HepG2 (cell line): ENCODE data around the gene FBXW8. TPM values are rescaled to one million over a fixed set of nuclear protein-coding genes. Genes with fewer than 3 reads are reported as not detected.
A peak's percentile ranks its signal among the peaks of the same experiment; 100 is the strongest.

ENCODE experiments used
- GPN1 ChIP-seq: sonication (generic); formaldehyde crosslinking; IDR thresholded peaks from 2 replicates; pipeline ENCODE4 v1.5.1; 2020; ENCODE audit warnings: missing genetic modification reagents, borderline replicate concordance
- KLF9 ChIP-seq: IDR thresholded peaks from 2 replicates; pipeline ENCODE4 v1.6.1; 2016; ENCODE audit warnings: low read depth
- MAFG ChIP-seq: sonication (generic); formaldehyde crosslinking; IDR thresholded peaks from 2 replicates; pipeline ENCODE4 v1.5.1; 2020; ENCODE audit warnings: mild to moderate bottlenecking, missing genetic modification reagents
- MAFK ChIP-seq, 2 experiments: IDR thresholded peaks in 1 of 2; conservative IDR thresholded peaks in 1 of 2; 2 replicates each; pipeline ENCODE4 v1.6.1; 2011; ENCODE audit warnings: improper control_type of control experiment in 2 of 2, low read length in 2 of 2
- MZF1 ChIP-seq: sonication (generic); formaldehyde crosslinking; IDR thresholded peaks from 2 replicates; pipeline ENCODE4 v1.8.1; 2023; ENCODE audit warnings: mild to moderate bottlenecking, missing genetic modification reagents, borderline replicate concordance
- NFE2 ChIP-seq: sonication (generic); formaldehyde crosslinking; IDR thresholded peaks from 2 replicates; pipeline ENCODE4 v1.4.0; 2020; ENCODE audit warnings: missing genetic modification reagents
- NFIB ChIP-seq: sonication (generic); formaldehyde crosslinking; IDR thresholded peaks from 2 replicates; pipeline ENCODE4 v1.9.0; 2021; ENCODE audit warnings: missing genetic modification reagents, mild to moderate bottlenecking, borderline replicate concordance
- NRL ChIP-seq: sonication (generic); formaldehyde crosslinking; IDR thresholded peaks from 2 replicates; pipeline ENCODE4 v1.5.0; 2020; ENCODE audit warnings: missing genetic modification reagents, mild to moderate bottlenecking, moderate library complexity, borderline replicate concordance
- ZFP90 ChIP-seq: sonication (generic); formaldehyde crosslinking; IDR thresholded peaks from 2 replicates; pipeline ENCODE4 v1.8.0; 2022; ENCODE audit warnings: missing genetic modification reagents, mild to moderate bottlenecking, inconsistent platforms, borderline replicate concordance
- ZIK1 ChIP-seq: sonication (generic); formaldehyde crosslinking; IDR thresholded peaks from 2 replicates; pipeline ENCODE4 v1.5.0; 2020; ENCODE audit warnings: mild to moderate bottlenecking, low read depth, missing genetic modification reagents, borderline replicate concordance
- ZKSCAN5 ChIP-seq: sonication (generic); formaldehyde crosslinking; IDR thresholded peaks from 2 replicates; pipeline ENCODE4 v1.5.1; 2020; ENCODE audit warnings: mild to moderate bottlenecking, missing genetic modification reagents
- ZNF44 ChIP-seq: sonication (generic); formaldehyde crosslinking; IDR thresholded peaks from 2 replicates; pipeline ENCODE4 v1.5.1; 2020; ENCODE audit warnings: mild to moderate bottlenecking, missing genetic modification reagents
- ZNF546 ChIP-seq: sonication (generic); formaldehyde crosslinking; conservative IDR thresholded peaks from 2 replicates; pipeline ENCODE4 v1.8.1; 2023; ENCODE audit warnings: mild to moderate bottlenecking, missing genetic modification reagents
- ZNF772 ChIP-seq: sonication (generic); formaldehyde crosslinking; IDR thresholded peaks from 2 replicates; pipeline ENCODE4 v1.5.0; 2020; ENCODE audit warnings: mild to moderate bottlenecking, missing genetic modification reagents
- polyA plus RNA-seq, 8 experiments: library from polyadenylated mRNA; depleted of rRNA in 3 of 8; stranded (reverse) in 7 of 8; unstranded in 1 of 8; fragments of >200 nt; fragmentation: Illumina TruSeq in 4 of 8; extraction: Trizol in 4 of 8; gene quantifications; 2 replicates each; pipeline versions ENCODE4 v1.2.1 to v1.2.3, GENCODE V29; 2011 to 2016; ENCODE audit warnings: low read depth in 4 of 8, missing spikeins in 1 of 8, mixed read lengths in 1 of 8; ENCODE audit not compliant: insufficient read depth in 1 of 8
- total RNA-seq, 5 experiments: library from RNA; depleted of rRNA; stranded (reverse); fragments of >200 nt; fragmentation: Illumina TruSeq; extraction: Trizol; gene quantifications; 2 replicates each; pipeline ENCODE4 v1.2.3, GENCODE V29; 2016; ENCODE audit warnings: low read depth in 1 of 5
- TF ChIP-seq, protein P1 (sequence below): sonication (generic); formaldehyde crosslinking; IDR thresholded peaks from 2 replicates; pipeline ENCODE4; 2020; ENCODE audit warnings: missing genetic modification reagents, mild to moderate bottlenecking, borderline replicate concordance
- TF ChIP-seq, protein P2 (sequence below): sonication (generic); formaldehyde crosslinking; conservative IDR thresholded peaks from 2 replicates; pipeline ENCODE4 v1.4.0; 2020; ENCODE audit warnings: missing genetic modification reagents
- TF ChIP-seq, protein P3 (sequence below): sonication (generic); formaldehyde crosslinking; IDR thresholded peaks from 2 replicates; pipeline ENCODE4 v1.5.1; 2020; ENCODE audit warnings: missing genetic modification reagents, mild to moderate bottlenecking, borderline replicate concordance
- TF ChIP-seq, protein P4 (sequence below): sonication (generic); formaldehyde crosslinking; IDR thresholded peaks from 2 replicates; pipeline ENCODE4 v1.4.0; 2020; ENCODE audit warnings: missing genetic modification reagents
- TF ChIP-seq, protein P5 (sequence below): sonication (generic); formaldehyde crosslinking; IDR thresholded peaks from 2 replicates; pipeline ENCODE4 v1.9.0; 2021; ENCODE audit warnings: missing genetic modification reagents, borderline replicate concordance

The FBXW8 gene
- total and polyA plus RNA-seq, 2 of the 13 experiments (the other 11 are each of a cell fraction or from before 2014, with no cell fraction given), result 5.1 to 5.9 TPM

DNA sequence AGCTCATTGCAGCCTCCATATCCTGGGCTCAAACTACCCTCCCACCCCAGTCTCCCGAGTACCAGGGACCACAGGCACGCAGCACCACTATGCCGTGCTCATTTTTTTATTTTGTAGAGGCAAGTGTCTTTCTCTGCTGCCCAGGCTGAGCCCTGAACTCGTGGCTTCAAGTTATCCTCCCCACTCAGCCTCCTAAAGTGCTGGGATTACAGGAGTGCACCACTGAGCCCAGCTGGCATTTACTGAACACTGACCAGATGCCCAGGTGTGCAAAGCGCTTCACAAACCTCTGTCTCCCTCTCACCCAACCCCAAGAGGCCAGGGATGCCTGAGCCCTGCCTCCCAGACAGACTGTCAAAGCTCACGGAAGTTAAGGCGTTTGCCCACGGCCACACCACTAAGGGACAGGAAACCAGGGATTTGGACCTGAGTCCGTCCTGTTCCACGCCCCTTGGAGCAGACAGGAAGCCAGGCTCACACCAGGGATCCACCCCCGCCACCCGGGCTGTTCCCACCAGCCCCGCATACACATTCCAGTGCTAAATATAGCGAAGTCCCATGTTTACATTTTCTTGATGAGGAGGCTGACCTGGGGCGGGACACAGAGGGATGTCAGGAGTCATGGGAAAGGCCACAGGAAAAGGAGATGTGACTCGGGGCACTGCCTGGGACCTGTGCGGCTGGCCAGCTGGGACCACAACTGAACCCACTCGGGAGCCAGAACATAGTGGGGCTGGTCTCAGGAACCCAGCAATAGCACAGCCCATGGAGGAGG lies 137.2 kb downstream of the FBXW8 start (continued):
- TF ChIP-seq KLF9 (CRISPR knock-in tag) (peak; percentile 87), ZNF546 (CRISPR knock-in tag) (0 out of 2 replicates have a peak, but pooled peaks have one; percentile 47), MZF1 (CRISPR knock-in tag) (no peak), NFIB (CRISPR knock-in tag) (no peak), GPN1 (CRISPR knock-in tag) (no peak), MAFG (CRISPR knock-in tag) (no peak), ZNF44 (CRISPR knock-in tag) (no peak), NFE2 (CRISPR knock-in tag) (no peak), ZNF772 (CRISPR knock-in tag) (peak; percentile 48; the same call in 1 of the 2 replicates), MAFK (conservative IDR thresholded peaks at IDR 0.05 in 1 of 2, IDR thresholded peaks at IDR 0.05 in 1 of 2; ENCODE audit: low read length in 2 of 2) (no peak), ZIK1 (CRISPR knock-in tag) (0 out of 2 replicates have a peak, but pooled peaks have one; percentile 26), ZFP90 (CRISPR knock-in tag) (0 out of 2 replicates have a peak, but pooled peaks have one; percentile 19), ZKSCAN5 (CRISPR knock-in tag) (no peak), NRL (CRISPR knock-in tag) (no peak)
- TF ChIP-seq, protein P1, sequence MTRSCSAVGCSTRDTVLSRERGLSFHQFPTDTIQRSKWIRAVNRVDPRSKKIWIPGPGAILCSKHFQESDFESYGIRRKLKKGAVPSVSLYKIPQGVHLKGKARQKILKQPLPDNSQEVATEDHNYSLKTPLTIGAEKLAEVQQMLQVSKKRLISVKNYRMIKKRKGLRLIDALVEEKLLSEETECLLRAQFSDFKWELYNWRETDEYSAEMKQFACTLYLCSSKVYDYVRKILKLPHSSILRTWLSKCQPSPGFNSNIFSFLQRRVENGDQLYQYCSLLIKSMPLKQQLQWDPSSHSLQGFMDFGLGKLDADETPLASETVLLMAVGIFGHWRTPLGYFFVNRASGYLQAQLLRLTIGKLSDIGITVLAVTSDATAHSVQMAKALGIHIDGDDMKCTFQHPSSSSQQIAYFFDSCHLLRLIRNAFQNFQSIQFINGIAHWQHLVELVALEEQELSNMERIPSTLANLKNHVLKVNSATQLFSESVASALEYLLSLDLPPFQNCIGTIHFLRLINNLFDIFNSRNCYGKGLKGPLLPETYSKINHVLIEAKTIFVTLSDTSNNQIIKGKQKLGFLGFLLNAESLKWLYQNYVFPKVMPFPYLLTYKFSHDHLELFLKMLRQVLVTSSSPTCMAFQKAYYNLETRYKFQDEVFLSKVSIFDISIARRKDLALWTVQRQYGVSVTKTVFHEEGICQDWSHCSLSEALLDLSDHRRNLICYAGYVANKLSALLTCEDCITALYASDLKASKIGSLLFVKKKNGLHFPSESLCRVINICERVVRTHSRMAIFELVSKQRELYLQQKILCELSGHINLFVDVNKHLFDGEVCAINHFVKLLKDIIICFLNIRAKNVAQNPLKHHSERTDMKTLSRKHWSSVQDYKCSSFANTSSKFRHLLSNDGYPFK (CRISPR knock-in tag), result no peak
- TF ChIP-seq, protein P2, sequence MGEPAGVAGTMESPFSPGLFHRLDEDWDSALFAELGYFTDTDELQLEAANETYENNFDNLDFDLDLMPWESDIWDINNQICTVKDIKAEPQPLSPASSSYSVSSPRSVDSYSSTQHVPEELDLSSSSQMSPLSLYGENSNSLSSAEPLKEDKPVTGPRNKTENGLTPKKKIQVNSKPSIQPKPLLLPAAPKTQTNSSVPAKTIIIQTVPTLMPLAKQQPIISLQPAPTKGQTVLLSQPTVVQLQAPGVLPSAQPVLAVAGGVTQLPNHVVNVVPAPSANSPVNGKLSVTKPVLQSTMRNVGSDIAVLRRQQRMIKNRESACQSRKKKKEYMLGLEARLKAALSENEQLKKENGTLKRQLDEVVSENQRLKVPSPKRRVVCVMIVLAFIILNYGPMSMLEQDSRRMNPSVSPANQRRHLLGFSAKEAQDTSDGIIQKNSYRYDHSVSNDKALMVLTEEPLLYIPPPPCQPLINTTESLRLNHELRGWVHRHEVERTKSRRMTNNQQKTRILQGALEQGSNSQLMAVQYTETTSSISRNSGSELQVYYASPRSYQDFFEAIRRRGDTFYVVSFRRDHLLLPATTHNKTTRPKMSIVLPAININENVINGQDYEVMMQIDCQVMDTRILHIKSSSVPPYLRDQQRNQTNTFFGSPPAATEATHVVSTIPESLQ (CRISPR knock-in tag), result no peak
- TF ChIP-seq, protein P3, sequence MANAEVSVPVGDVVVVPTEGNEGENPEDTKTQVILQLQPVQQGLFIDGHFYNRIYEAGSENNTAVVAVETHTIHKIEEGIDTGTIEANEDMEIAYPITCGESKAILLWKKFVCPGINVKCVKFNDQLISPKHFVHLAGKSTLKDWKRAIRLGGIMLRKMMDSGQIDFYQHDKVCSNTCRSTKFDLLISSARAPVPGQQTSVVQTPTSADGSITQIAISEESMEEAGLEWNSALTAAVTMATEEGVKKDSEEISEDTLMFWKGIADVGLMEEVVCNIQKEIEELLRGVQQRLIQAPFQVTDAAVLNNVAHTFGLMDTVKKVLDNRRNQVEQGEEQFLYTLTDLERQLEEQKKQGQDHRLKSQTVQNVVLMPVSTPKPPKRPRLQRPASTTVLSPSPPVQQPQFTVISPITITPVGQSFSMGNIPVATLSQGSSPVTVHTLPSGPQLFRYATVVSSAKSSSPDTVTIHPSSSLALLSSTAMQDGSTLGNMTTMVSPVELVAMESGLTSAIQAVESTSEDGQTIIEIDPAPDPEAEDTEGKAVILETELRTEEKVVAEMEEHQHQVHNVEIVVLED (CRISPR knock-in tag), result no peak
- TF ChIP-seq, protein P4, sequence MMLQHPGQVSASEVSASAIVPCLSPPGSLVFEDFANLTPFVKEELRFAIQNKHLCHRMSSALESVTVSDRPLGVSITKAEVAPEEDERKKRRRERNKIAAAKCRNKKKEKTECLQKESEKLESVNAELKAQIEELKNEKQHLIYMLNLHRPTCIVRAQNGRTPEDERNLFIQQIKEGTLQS (CRISPR knock-in tag), result no peak
- TF ChIP-seq, protein P5, sequence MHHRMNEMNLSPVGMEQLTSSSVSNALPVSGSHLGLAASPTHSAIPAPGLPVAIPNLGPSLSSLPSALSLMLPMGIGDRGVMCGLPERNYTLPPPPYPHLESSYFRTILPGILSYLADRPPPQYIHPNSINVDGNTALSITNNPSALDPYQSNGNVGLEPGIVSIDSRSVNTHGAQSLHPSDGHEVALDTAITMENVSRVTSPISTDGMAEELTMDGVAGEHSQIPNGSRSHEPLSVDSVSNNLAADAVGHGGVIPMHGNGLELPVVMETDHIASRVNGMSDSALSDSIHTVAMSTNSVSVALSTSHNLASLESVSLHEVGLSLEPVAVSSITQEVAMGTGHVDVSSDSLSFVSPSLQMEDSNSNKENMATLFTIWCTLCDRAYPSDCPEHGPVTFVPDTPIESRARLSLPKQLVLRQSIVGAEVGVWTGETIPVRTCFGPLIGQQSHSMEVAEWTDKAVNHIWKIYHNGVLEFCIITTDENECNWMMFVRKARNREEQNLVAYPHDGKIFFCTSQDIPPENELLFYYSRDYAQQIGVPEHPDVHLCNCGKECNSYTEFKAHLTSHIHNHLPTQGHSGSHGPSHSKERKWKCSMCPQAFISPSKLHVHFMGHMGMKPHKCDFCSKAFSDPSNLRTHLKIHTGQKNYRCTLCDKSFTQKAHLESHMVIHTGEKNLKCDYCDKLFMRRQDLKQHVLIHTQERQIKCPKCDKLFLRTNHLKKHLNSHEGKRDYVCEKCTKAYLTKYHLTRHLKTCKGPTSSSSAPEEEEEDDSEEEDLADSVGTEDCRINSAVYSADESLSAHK (CRISPR knock-in tag), result no peak
